ENCODE results near the gene AURKAIP1.

DNA sequence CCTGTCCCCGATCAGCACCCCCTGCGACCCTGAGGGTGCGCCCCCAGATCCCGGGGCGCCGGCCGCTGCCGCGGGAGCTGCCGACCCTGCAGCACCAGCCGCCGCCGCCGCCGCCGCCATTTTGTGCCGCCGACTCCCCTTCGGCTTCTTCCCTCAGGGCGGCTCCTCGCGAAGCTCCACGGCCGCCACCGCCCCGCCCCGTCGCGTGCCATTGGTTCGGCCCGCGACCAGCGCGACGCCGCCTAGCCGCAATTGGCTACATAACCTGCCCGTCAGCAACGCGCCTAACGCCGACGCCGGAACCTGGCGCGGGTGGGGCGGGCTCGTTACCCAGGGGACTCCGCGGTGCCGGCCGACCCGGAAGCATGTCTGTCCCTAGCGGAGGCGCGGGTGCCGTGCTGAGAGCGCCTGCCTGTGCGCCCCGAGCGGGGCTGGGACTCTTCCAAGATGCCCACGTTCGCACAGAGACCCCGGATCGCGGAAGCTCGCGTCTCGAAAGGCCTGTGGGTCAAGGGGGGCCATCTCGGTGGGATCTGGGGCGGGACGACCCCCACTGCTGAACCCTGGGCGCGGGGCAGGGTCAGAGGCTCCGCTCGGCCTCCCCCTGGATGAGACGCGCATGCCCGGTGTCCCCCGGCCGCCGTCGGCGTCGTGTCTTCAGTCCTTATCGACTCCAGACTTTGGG, 24.3 kb upstream of the AURKAIP1 start, which contains the start of gene CCNL2:
- TF ChIP-seq EZH2 (IDR thresholded peaks at IDR 0.05; ENCODE audit: low read length, missing control alignments), result no peak
- TF ChIP-seq CTCF (conservative IDR thresholded peaks at IDR 0.05 in 1 of 2, IDR thresholded peaks at IDR 0.05 in 1 of 2; ENCODE audit: low read depth in 1 of 2, low read length in 2 of 2), result peak; percentile 36 to 51
